ENCODE results near the gene SH2B3.
A peak's percentile ranks its signal among the peaks of the same experiment; 100 is the strongest.

The SH2B3 gene

DNA sequence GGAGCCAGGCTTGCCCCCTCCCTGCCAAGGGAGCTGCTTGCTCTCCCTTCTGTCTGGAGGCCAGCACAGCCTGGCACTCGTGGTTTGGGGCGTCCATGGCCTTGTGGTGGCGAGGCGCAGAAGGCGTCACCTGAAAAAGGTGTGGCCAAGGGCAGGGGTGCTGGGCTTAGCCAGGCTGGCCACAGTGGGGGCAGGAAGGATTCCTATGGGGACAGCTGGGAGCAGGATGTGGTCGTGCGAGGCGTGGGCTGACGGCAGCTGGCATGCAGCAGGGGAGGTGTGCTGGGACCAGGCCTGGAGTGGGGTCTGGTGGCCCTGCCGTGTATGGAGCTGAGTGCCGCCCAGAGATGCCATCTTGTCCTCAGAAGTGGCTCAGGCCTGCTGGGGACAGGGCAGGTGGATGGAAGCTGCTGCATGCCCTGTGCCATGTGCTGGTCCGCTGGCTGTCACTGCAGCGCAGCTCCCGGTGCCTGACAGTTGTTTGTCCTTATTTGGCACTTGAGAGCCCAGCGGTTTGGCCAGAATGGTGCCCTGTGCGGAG lies 30.0 kb downstream of the SH2B3 start:
- Mint-ChIP-seq H3K9me3 (no peaks in the 10 kb centered on the region), H3K4me3 (peak overlapping the region; percentile 71), H3K36me3 (ENCODE audit: low read depth) (peaks cover 75% of the 10 kb centered on the region)

GRCh38 chr12:111436266-111436665 lies 30.5 kb downstream of the SH2B3 start:
- H3K4me3 Mint-ChIP-seq: no peak overlapping the region
- H3K9me3 Mint-ChIP-seq: no peaks in the 10 kb centered on the region
- peaks cover 77% of the 10 kb centered on the region for H3K36me3 Mint-ChIP-seq (ENCODE audit: low read depth)
- H3K27ac Mint-ChIP-seq: peak overlapping the region; percentile 71
- DNase-seq: no peak
- H3K27me3 Mint-ChIP-seq: no peaks in the 10 kb centered on the region
- H3K4me1 Mint-ChIP-seq (ENCODE audit: low read depth): peaks cover 95% of the 10 kb centered on the region

More for the DNA sequence above, 30.0 kb downstream of the SH2B3 start:
- Mint-ChIP-seq H3K27ac (peak overlapping the region; percentile 96), H3K27me3 (no peaks in the 10 kb centered on the region), H3K4me1 (ENCODE audit: low read depth) (peaks cover 94% of the 10 kb centered on the region)
- no peak for DNase-seq

DNA sequence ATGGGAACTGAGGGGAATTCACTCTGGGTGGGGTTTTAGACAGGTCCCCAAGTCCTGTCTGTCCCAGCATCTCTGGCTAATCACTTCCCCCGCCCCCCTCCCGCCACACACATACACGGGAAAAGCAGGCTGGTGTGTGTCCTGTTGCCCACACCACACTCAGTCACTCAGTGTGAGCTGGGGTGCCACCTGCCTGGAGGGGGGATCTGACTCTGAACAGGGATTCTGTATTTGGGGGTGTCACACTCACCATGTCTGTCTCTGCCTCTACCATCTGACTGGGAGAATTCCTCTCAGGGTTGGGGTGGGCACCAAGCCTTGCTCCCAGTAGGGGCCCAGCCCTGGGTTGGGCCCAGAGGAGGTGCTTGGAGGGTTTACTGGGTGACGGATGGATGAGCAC lies 31.1 kb downstream of the SH2B3 start:
- no peaks in the 10 kb centered on the region for H3K27me3 Mint-ChIP-seq
- no peaks in the 10 kb centered on the region for H3K9me3 Mint-ChIP-seq
- no peak for DNase-seq
- no peak overlapping the region for H3K4me3 Mint-ChIP-seq
- peak overlapping the region; percentile 71 for H3K27ac Mint-ChIP-seq
- H3K36me3 Mint-ChIP-seq (ENCODE audit: low read depth): peaks cover 76% of the 10 kb centered on the region
- H3K4me1 Mint-ChIP-seq (ENCODE audit: low read depth): peaks cover 95% of the 10 kb centered on the region

DNA sequence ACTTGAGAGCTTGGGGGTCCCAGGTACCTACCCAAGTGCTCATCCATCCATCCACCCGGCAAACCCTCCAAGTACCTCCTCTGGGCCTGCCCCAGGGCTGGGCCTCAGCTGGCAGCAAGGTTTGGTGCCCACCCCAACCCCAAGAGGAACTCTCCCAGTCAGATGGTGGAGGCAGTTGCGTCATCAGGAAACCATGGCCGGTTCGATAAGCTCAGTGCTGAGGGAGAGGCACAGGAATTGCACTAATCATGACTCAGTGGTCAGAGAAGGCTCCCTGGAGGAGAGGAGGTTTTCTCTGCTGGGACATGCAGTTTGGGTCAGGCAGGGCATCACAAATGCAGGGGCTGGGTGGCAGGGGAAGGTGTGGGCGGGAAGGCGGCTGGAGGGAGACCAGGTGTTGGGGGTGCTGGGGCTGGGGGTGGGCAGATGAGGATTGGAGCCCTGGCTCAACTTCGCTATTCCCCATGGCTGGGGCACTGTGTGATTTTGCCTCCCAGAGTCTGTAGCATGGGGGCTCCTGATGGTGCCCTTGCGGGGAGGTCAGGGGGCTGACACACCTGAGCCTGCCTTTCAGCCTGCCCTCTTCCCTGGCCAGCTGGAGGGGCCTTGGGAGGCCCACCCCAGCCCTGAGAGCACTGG lies 32.2 kb downstream of the SH2B3 start:
- no peak for DNase-seq
- no peak overlapping the region for H3K4me3 Mint-ChIP-seq
- peaks cover 95% of the 10 kb centered on the region for H3K4me1 Mint-ChIP-seq (ENCODE audit: low read depth)
- H3K27me3 Mint-ChIP-seq: no peaks in the 10 kb centered on the region
- H3K9me3 Mint-ChIP-seq: no peaks in the 10 kb centered on the region
- H3K36me3 Mint-ChIP-seq (ENCODE audit: low read depth): peaks cover 75% of the 10 kb centered on the region
- peak overlapping the region; percentile 87 for H3K27ac Mint-ChIP-seq

DNA sequence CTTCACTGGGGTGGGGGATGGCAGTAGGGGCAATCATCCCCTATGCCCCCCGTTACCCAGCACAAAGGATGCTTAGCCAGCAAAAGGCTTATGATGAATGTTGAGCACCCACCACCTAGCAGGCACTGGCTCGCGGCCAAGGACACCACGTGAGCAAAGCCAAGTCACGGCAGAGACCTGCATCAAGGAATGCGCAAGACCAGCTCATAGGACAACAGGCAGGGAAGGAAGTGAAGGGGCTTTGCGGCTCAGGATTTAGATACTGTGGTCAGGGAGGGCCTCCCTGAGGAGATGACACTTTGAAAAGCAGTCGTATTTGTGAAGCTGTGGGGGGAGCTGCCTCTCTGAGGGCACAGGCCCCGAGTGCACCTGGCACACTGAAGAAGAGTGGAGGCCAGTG lies 32.8 kb downstream of the SH2B3 start:
- H3K4me3 Mint-ChIP-seq: no peak overlapping the region
- peaks cover 96% of the 10 kb centered on the region for H3K4me1 Mint-ChIP-seq (ENCODE audit: low read depth)
- DNase-seq: peak; percentile 71
- H3K27ac Mint-ChIP-seq: peak overlapping the region; percentile 87
- H3K9me3 Mint-ChIP-seq: no peaks in the 10 kb centered on the region
- H3K36me3 Mint-ChIP-seq (ENCODE audit: low read depth): peaks cover 77% of the 10 kb centered on the region
- no peaks in the 10 kb centered on the region for H3K27me3 Mint-ChIP-seq

DNA sequence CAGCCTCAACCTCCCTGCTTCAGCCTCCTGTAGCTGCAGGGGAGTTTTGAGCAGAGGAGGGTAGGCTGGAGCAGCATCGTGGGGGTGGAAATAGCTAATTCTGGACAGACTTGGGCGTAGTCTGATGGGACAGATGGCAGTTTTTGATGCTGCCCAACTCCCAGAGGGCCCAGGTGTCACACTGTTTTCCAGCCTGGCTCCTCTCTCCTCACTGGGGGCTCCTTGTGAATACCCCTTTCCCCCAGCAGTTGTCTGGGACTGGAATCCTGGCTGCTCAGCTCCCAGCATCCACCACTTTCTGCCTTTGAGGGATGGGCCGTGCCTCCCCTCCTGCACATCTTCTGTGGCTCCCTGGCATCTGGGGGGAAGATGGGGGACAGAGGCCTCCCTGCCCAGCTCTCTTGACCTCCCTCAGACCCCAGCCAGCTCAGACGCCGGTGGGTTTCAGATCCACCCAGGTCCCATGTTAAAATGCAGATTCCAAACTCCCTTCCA lies 34.0 kb downstream of the SH2B3 start:
- Mint-ChIP-seq H3K36me3 (ENCODE audit: low read depth) (peaks cover 78% of the 10 kb centered on the region), H3K27ac (peak overlapping the region; percentile 62), H3K4me3 (no peak overlapping the region), H3K9me3 (no peaks in the 10 kb centered on the region), H3K27me3 (no peaks in the 10 kb centered on the region), H3K4me1 (ENCODE audit: low read depth) (peaks cover 96% of the 10 kb centered on the region)
- no peak for DNase-seq

- peak overlapping the region; percentile 62 for H3K27ac Mint-ChIP-seq
- H3K4me1 Mint-ChIP-seq (ENCODE audit: low read depth): peaks cover 96% of the 10 kb centered on the region
- H3K27me3 Mint-ChIP-seq: no peaks in the 10 kb centered on the region
- no peaks in the 10 kb centered on the region for H3K9me3 Mint-ChIP-seq
- no peak overlapping the region for H3K4me3 Mint-ChIP-seq
- peaks cover 79% of the 10 kb centered on the region for H3K36me3 Mint-ChIP-seq (ENCODE audit: low read depth)
- peak; percentile 28 for DNase-seq
These were observed 34.4 kb downstream of the SH2B3 start for GRCh38 chr12:111440152-111440551.

DNA sequence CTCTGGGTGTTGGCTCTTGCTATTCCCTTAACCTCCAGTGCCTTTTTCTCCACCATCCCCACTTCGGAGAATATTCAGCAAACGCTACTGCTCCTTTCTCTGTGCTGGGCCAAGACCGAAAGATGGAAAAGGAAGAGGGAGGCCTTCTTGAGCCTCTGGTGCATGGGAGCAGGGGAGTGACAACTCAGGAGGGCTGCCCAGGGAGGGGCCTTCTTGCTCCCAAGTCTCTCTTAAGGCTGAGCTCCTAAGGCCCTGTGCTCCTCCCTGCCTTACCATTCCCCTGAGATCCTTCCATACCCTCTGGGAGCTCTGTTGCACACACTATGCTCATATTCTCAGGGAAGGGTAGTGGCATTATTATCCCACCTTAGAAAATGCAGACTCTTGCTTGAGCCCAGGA lies 34.9 kb downstream of the SH2B3 start:
- H3K36me3 Mint-ChIP-seq (ENCODE audit: low read depth): peaks cover 80% of the 10 kb centered on the region

DNA sequence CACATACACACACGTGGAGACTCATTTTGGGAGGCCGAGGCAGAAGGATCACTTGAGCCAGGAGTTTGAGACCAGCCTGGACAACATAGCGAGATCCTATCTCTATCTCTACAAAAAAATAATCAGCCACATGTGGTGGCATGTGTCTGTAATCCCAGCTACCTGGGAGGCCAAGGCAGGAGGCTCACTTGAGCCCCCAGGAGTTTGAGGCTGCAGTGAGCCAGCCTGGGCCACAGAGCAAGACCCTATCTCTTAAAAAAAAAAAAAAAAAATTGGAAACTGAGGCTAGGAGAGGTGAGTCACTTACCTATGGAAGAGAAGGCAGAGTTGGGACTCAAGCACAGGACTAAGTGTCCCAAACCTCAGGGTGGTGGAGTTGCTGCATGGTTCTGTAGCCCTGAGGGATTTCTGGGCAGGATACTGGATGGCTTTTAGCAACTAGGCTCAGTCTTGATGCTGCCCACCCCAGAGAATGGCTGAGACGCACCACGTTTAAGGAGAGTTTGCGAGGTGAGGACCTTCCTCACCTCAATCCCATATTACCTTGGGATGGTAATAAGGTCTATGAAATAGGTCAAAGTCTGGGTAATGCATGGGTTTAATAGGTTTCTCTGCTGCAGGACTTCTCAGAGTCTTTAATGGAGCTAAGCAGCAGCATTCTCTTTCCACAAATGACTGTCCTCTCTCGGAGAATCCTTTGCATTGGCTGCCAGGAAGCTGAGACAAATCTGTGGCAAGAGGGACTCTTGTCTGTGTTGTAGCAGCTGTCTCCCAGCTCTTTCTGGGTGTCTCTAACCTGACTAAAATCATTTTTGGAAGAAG lies 35.6 kb downstream of the SH2B3 start:
- DNase-seq: peak; percentile 20
- H3K4me3 Mint-ChIP-seq: no peak overlapping the region
- no peak overlapping the region for H3K27ac Mint-ChIP-seq
- H3K36me3 Mint-ChIP-seq (ENCODE audit: low read depth): peaks cover 82% of the 10 kb centered on the region
- H3K4me1 Mint-ChIP-seq (ENCODE audit: low read depth): peaks cover 96% of the 10 kb centered on the region
- no peaks in the 10 kb centered on the region for H3K9me3 Mint-ChIP-seq
- no peaks in the 10 kb centered on the region for H3K27me3 Mint-ChIP-seq

More for the DNA sequence above, 34.9 kb downstream of the SH2B3 start:
- no peaks in the 10 kb centered on the region for H3K27me3 Mint-ChIP-seq
- H3K27ac Mint-ChIP-seq: peak overlapping the region; percentile 62
- DNase-seq: peak; percentile 24
- no peak overlapping the region for H3K4me3 Mint-ChIP-seq
- H3K9me3 Mint-ChIP-seq: no peaks in the 10 kb centered on the region
- H3K4me1 Mint-ChIP-seq (ENCODE audit: low read depth): peaks cover 96% of the 10 kb centered on the region

GRCh38 chr12:111442301-111443045 lies 36.8 kb downstream of the SH2B3 start:
- peaks cover 83% of the 10 kb centered on the region for H3K36me3 Mint-ChIP-seq (ENCODE audit: low read depth)
- peaks cover 91% of the 10 kb centered on the region for H3K4me1 Mint-ChIP-seq (ENCODE audit: low read depth)
- H3K9me3 Mint-ChIP-seq: no peaks in the 10 kb centered on the region
- no peak overlapping the region for H3K4me3 Mint-ChIP-seq
- peak overlapping the region; percentile 93 for H3K27ac Mint-ChIP-seq
- peak; percentile 29 for DNase-seq
- H3K27me3 Mint-ChIP-seq: no peaks in the 10 kb centered on the region

GRCh38 chr12:111443086-111443485 lies 37.4 kb downstream of the SH2B3 start:
- DNase-seq: no peak
- peaks cover 84% of the 10 kb centered on the region for H3K36me3 Mint-ChIP-seq (ENCODE audit: low read depth)
- no peak overlapping the region for H3K4me3 Mint-ChIP-seq

GRCh38 chr12:111443586-111443985 lies 37.9 kb downstream of the SH2B3 start:
- DNase-seq: peak; percentile 60
- H3K4me3 Mint-ChIP-seq: peak overlapping the region; percentile 56
- H3K27ac Mint-ChIP-seq: peak overlapping the region; percentile 93
- H3K36me3 Mint-ChIP-seq (ENCODE audit: low read depth): peaks cover 84% of the 10 kb centered on the region
- no peaks in the 10 kb centered on the region for H3K27me3 Mint-ChIP-seq
- H3K4me1 Mint-ChIP-seq (ENCODE audit: low read depth): peaks cover 86% of the 10 kb centered on the region
- H3K9me3 Mint-ChIP-seq: no peaks in the 10 kb centered on the region

More at GRCh38 chr12:111443086-111443485, 37.4 kb downstream of the SH2B3 start:
- Mint-ChIP-seq H3K27me3 (no peaks in the 10 kb centered on the region), H3K27ac (peak overlapping the region; percentile 93), H3K9me3 (no peaks in the 10 kb centered on the region), H3K4me1 (ENCODE audit: low read depth) (peaks cover 87% of the 10 kb centered on the region)

- Mint-ChIP-seq H3K27ac (peak overlapping the region; percentile 93), H3K9me3 (no peaks in the 10 kb centered on the region), H3K36me3 (ENCODE audit: low read depth) (peaks cover 87% of the 10 kb centered on the region), H3K27me3 (no peaks in the 10 kb centered on the region), H3K4me1 (ENCODE audit: low read depth) (peaks cover 82% of the 10 kb centered on the region), H3K4me3 (peak overlapping the region; percentile 56)
- DNase-seq: no peak
These were observed 38.7 kb downstream of the SH2B3 start for GRCh38 chr12:111444314-111444924.

Measured in activated T-cell treated with anti-CD3 and anti-CD28 coated beads, Interleukin-2, amount 50 U/mL, for 24 hours (primary cell).